ENCODE data around the gene AEBP2. TPM values are rescaled to one million over a fixed set of nuclear protein-coding genes. Genes with fewer than 3 reads are reported as not detected.

AEBP2 gene
- total RNA-seq, 2 donors from 2014 or later: 25.1 to 25.7 TPM

- Histone ChIP-seq H3K27ac (no peak overlapping the region), H3K36me3 (replicated peaks in 1 of 2; ENCODE audit: insufficient read depth in 1 of 2, low read depth in 2 of 2) (no peaks in the 10 kb centered on the region), H3K4me3 (no peak overlapping the region), H3K27me3 (no peaks in the 10 kb centered on the region), H3K9me3 (no peaks in the 10 kb centered on the region), H3K4me1 (peaks cover 10% of the 10 kb centered on the region)
- TF ChIP-seq, protein P1, sequence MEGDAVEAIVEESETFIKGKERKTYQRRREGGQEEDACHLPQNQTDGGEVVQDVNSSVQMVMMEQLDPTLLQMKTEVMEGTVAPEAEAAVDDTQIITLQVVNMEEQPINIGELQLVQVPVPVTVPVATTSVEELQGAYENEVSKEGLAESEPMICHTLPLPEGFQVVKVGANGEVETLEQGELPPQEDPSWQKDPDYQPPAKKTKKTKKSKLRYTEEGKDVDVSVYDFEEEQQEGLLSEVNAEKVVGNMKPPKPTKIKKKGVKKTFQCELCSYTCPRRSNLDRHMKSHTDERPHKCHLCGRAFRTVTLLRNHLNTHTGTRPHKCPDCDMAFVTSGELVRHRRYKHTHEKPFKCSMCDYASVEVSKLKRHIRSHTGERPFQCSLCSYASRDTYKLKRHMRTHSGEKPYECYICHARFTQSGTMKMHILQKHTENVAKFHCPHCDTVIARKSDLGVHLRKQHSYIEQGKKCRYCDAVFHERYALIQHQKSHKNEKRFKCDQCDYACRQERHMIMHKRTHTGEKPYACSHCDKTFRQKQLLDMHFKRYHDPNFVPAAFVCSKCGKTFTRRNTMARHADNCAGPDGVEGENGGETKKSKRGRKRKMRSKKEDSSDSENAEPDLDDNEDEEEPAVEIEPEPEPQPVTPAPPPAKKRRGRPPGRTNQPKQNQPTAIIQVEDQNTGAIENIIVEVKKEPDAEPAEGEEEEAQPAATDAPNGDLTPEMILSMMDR (IDR thresholded peaks at IDR 0.05): no peak
- TF ChIP-seq POLR2A (IDR thresholded peaks at IDR 0.05): no peak
- 44 to 62% methylated on average over 2 of the region's 2 CpGs for WGBS, 2 donors
- ATAC-seq (no peak), DNase-seq (no peak)
- intact Hi-C loops (cut with DNase I): no loop called here
Observed at GRCh38 chr12:19436931-19437330, 2.4 kb upstream of the AEBP2 start.

GRCh38 chr12:19437996-19438395 lies 1.3 kb upstream of the AEBP2 start:
- no peak for DNase-seq
- no peaks in the 10 kb centered on the region for H3K27me3 ChIP-seq
- H3K36me3 ChIP-seq (replicated peaks in 1 of 2; ENCODE audit: insufficient read depth in 1 of 2, low read depth in 2 of 2): no peaks in the 10 kb centered on the region
- H3K9me3 ChIP-seq: no peaks in the 10 kb centered on the region
- WGBS, 2 donors: 65 to 80% methylated on average over 3 of the region's 3 CpGs
- peaks cover 15% of the 10 kb centered on the region for H3K4me1 ChIP-seq
- H3K27ac ChIP-seq: no peak overlapping the region
- no peak overlapping the region for H3K4me3 ChIP-seq
- intact Hi-C loops (cut with DNase I): no loop called here
- TF ChIP-seq, protein P1 (IDR thresholded peaks at IDR 0.05): no peak
- TF ChIP-seq POLR2A (IDR thresholded peaks at IDR 0.05): no peak
- ATAC-seq: no peak

- TF ChIP-seq, protein P1 (IDR thresholded peaks at IDR 0.05): peak in 1 of 7 experiments; percentile 8
- peak in 1 of 3 donors; percentile 9 for TF ChIP-seq POLR2A (IDR thresholded peaks at IDR 0.05)
- peak overlapping the region; percentile 33 to 89 (median 78) for H3K27ac ChIP-seq
- peak; percentile 33 for ATAC-seq
- intact Hi-C loops (cut with DNase I): no loop called here
- H3K4me1 ChIP-seq: peaks cover 15% of the 10 kb centered on the region
- peak overlapping the region; percentile 98 to 100 for H3K4me3 ChIP-seq
- WGBS, 2 donors: 0 to 1% methylated on average over 25 to 71 of the region's 71 CpGs
- H3K27me3 ChIP-seq: no peaks in the 10 kb centered on the region
- no peaks in the 10 kb centered on the region for H3K36me3 ChIP-seq (replicated peaks in 1 of 2; ENCODE audit: insufficient read depth in 1 of 2, low read depth in 2 of 2)
- DNase-seq: peak; percentile 33 to 43 (median 41)
- H3K9me3 ChIP-seq: no peaks in the 10 kb centered on the region
Observed at GRCh38 chr12:19440019-19440858, 947 bp downstream of the AEBP2 start.

DNA sequence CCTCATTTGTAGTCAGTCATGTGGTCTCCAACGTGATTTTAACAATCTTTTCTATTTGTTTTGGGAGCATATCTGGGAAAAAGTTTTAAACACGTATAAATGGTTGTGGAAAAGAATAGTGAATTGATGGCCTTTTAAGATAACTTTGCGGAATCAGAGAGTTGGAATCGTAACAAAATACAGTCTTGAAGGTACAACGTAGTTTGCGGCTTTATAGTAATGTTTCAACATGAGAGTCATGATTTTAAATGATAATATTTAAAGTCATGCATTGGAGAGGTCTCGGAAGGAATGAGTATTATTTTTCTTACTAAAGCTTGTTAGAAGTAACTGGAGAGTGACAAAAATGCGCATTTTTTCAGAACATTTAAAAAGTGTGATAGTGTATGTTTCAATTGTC lies 1.6 kb downstream of the AEBP2 start:
- TF ChIP-seq POLR2A (IDR thresholded peaks at IDR 0.05): no peak
- TF ChIP-seq, protein P1 (IDR thresholded peaks at IDR 0.05): no peak
- DNase-seq: no peak
- H3K4me1 ChIP-seq: peaks cover 15% of the 10 kb centered on the region
- intact Hi-C loops (cut with DNase I): no loop called here
- H3K4me3 ChIP-seq: peak overlapping the region; percentile 98 to 100
- WGBS, 2 donors: 3 to 4% methylated on average over 8 of the region's 8 CpGs
- H3K36me3 ChIP-seq (replicated peaks in 1 of 2; ENCODE audit: insufficient read depth in 1 of 2, low read depth in 2 of 2): no peaks in the 10 kb centered on the region
- H3K9me3 ChIP-seq: no peaks in the 10 kb centered on the region
- no peak for ATAC-seq
- H3K27ac ChIP-seq: peak overlapping the region in 3 of 4 donors; percentile 71 to 89 (median 84)
- no peaks in the 10 kb centered on the region for H3K27me3 ChIP-seq

All from body of pancreas (tissue), 4 donors.